ENCODE results near the gene THBS3. TPM values are rescaled to one million over a fixed set of nuclear protein-coding genes. Genes with fewer than 3 reads are reported as not detected.

Gene THBS3
- total RNA-seq, 3 donors from 2014 or later (not counting 1 experiment from before 2014, with no cell fraction given) = 16.2 to 19.4 (median 18.6) TPM

- Histone ChIP-seq H3K27me3 (ENCODE audit: control insufficient read depth, insufficient read depth, low read length) (no peaks in the 10 kb centered on the region), H3K4me3 (ENCODE audit: low read length) (no peak overlapping the region), H3K9me3 (ENCODE audit: control insufficient read depth, insufficient read depth, low read length) (no peaks in the 10 kb centered on the region), H3K27ac (ENCODE audit: low read length) (no peak overlapping the region), H3K36me3 (ENCODE audit: control insufficient read depth, insufficient read depth, low read length) (no peaks in the 10 kb centered on the region), H3K4me1 (ENCODE audit: control insufficient read depth, insufficient read depth, low read length) (peaks cover 14% of the 10 kb centered on the region)
- 95% methylated on average over 3 of the region's 3 CpGs for WGBS (ENCODE audit: insufficient coverage)
- Mint-ChIP-seq H3K9me3 (no peaks in the 10 kb centered on the region), H3K4me1 (peaks cover 11 to 17% of the 10 kb centered on the region in 2 donors), H3K4me3 (no peak overlapping the region), H3K27me3 (ENCODE audit: low read depth in 2 of 2) (peaks cover 0 to 13% of the 10 kb centered on the region in 2 donors), H3K36me3 (no peaks in the 10 kb centered on the region), H3K27ac (no peak overlapping the region)
- TF ChIP-seq, protein P1, sequence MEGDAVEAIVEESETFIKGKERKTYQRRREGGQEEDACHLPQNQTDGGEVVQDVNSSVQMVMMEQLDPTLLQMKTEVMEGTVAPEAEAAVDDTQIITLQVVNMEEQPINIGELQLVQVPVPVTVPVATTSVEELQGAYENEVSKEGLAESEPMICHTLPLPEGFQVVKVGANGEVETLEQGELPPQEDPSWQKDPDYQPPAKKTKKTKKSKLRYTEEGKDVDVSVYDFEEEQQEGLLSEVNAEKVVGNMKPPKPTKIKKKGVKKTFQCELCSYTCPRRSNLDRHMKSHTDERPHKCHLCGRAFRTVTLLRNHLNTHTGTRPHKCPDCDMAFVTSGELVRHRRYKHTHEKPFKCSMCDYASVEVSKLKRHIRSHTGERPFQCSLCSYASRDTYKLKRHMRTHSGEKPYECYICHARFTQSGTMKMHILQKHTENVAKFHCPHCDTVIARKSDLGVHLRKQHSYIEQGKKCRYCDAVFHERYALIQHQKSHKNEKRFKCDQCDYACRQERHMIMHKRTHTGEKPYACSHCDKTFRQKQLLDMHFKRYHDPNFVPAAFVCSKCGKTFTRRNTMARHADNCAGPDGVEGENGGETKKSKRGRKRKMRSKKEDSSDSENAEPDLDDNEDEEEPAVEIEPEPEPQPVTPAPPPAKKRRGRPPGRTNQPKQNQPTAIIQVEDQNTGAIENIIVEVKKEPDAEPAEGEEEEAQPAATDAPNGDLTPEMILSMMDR (IDR thresholded peaks at IDR 0.05) = no peak
- intact Hi-C loops (cut with micrococcal nuclease) = no loop called here
- DNase-seq (no peak), ATAC-seq (no peak)
Measured at GRCh38 chr1:155198547-155198906, 9.2 kb downstream of the THBS3 start.

DNA sequence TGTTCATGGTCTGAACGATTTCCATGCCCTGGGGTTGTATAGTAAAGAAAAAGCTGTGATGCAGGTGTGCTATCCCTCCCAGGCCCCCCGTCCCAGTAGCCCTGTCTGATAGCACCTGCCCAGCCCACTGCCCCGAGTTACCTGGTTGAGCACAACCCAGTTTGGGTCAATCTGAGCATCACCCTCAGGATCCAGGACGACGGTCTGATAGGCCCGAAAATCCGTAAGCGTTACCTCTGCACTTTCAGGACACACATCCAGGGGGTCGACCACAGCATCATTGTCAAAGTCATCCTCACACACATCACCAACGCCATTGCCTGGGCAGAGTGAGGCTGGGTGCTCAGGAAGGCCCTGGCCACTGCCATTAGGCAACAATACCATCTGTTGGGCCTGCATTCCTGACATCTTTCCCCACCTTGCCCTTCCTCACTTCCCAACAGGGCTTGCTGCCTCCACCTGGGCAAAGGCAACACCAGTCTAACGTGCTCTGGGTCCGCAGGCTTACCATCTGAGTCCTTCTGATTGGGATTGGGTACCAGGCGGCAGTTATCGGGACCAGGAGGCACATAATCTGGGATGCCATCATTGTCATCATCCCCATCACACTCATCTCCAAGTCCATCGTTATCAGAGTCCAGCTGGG lies 9.7 kb downstream of the THBS3 start:
- WGBS (ENCODE audit: insufficient coverage) = 95% methylated on average over 15 of the region's 15 CpGs
- no peak overlapping the region for H3K27ac Mint-ChIP-seq

GRCh38 chr1:155196893-155197638 lies 10.6 kb downstream of the THBS3 start:
- no peak overlapping the region for H3K4me3 Mint-ChIP-seq
- TF ChIP-seq, protein P1 (IDR thresholded peaks at IDR 0.05) = no peak

More for the DNA sequence above, 9.7 kb downstream of the THBS3 start:
- Histone ChIP-seq H3K9me3 (ENCODE audit: control insufficient read depth, insufficient read depth, low read length) (no peaks in the 10 kb centered on the region), H3K36me3 (ENCODE audit: control insufficient read depth, insufficient read depth, low read length) (no peaks in the 10 kb centered on the region), H3K27ac (ENCODE audit: low read length) (no peak overlapping the region), H3K27me3 (ENCODE audit: control insufficient read depth, insufficient read depth, low read length) (no peaks in the 10 kb centered on the region), H3K4me3 (ENCODE audit: low read length) (no peak overlapping the region), H3K4me1 (ENCODE audit: control insufficient read depth, insufficient read depth, low read length) (peaks cover 19% of the 10 kb centered on the region)
- peaks cover 0 to 16% of the 10 kb centered on the region in 2 donors for H3K27me3 Mint-ChIP-seq (ENCODE audit: low read depth in 2 of 2)
- no peaks in the 10 kb centered on the region for H3K36me3 Mint-ChIP-seq
- H3K4me1 Mint-ChIP-seq = peaks cover 15 to 22% of the 10 kb centered on the region in 2 donors
- H3K9me3 Mint-ChIP-seq = no peaks in the 10 kb centered on the region
- no peak overlapping the region for H3K4me3 Mint-ChIP-seq
- ATAC-seq = no peak
- intact Hi-C loops (cut with micrococcal nuclease) = no loop called here
- DNase-seq = no peak
- TF ChIP-seq, protein P1 (IDR thresholded peaks at IDR 0.05) = no peak

More at GRCh38 chr1:155196893-155197638, 10.6 kb downstream of the THBS3 start:
- intact Hi-C loops (cut with micrococcal nuclease) = no loop called here
- DNase-seq (no peak), ATAC-seq (no peak)
- H3K36me3 Mint-ChIP-seq = no peaks in the 10 kb centered on the region
- H3K4me1 Mint-ChIP-seq = peaks cover 15 to 31% of the 10 kb centered on the region in 2 donors
- Histone ChIP-seq H3K4me1 (ENCODE audit: control insufficient read depth, insufficient read depth, low read length) (peaks cover 29% of the 10 kb centered on the region), H3K9me3 (ENCODE audit: control insufficient read depth, insufficient read depth, low read length) (no peaks in the 10 kb centered on the region), H3K27ac (ENCODE audit: low read length) (no peak overlapping the region), H3K4me3 (ENCODE audit: low read length) (no peak overlapping the region), H3K36me3 (ENCODE audit: control insufficient read depth, insufficient read depth, low read length) (no peaks in the 10 kb centered on the region), H3K27me3 (ENCODE audit: control insufficient read depth, insufficient read depth, low read length) (no peaks in the 10 kb centered on the region)
- 94% methylated on average over 20 of the region's 20 CpGs for WGBS (ENCODE audit: insufficient coverage)
- H3K27ac Mint-ChIP-seq = peak overlapping the region in 1 of 2 donors; percentile 97
- peaks cover 0 to 16% of the 10 kb centered on the region in 2 donors for H3K27me3 Mint-ChIP-seq (ENCODE audit: low read depth in 2 of 2)
- no peaks in the 10 kb centered on the region for H3K9me3 Mint-ChIP-seq

Data from natural killer cell (primary cell).